IPS-18a (cell line): ENCODE data around the gene CSTF3.

ENCODE experiments used
- H3K27ac ChIP-seq: one replicate; pipeline ENCODE4 v1.5.1; 2013; ENCODE audit warnings: low read length
- H3K27me3 ChIP-seq: one replicate; pipeline ENCODE4 v1.6.1; 2013; ENCODE audit warnings: mild to moderate bottlenecking, low read length; ENCODE audit not compliant: control insufficient read depth, insufficient read depth
- H3K36me3 ChIP-seq: one replicate; pipeline ENCODE4 v1.6.1; 2013; ENCODE audit warnings: low read depth, low read length; ENCODE audit not compliant: control insufficient read depth
- H3K4me1 ChIP-seq: one replicate; pipeline ENCODE4 v1.6.1; 2013; ENCODE audit warnings: low read depth, low read length; ENCODE audit not compliant: control insufficient read depth
- H3K4me3 ChIP-seq: one replicate; pipeline ENCODE4 v1.5.1; 2013; ENCODE audit warnings: low read length
- H3K9ac ChIP-seq: one replicate; pipeline ENCODE4 v1.6.1; 2013; ENCODE audit warnings: mild to moderate bottlenecking, low read length, moderate library complexity
- H3K9me3 ChIP-seq: one replicate; pipeline ENCODE4 v1.6.1; 2013; ENCODE audit warnings: low read depth, low read length; ENCODE audit not compliant: control insufficient read depth

CSTF3 gene

GRCh38 chr11:33161120-33162005, at the start of gene CSTF3:
Gene CSTF3, minus strand, starts transcription at chr11:33161480. Its CDS starts 155 bp downstream, at chr11:33161325.
- Histone ChIP-seq H3K4me3 (peak within 1 kb of the TSS; percentile 98), H3K36me3 (peaks cover 2% of the 10 kb centered on the region), H3K27ac (peak within 1 kb of the TSS; percentile 95), H3K9ac (peak within 1 kb of the TSS; percentile 99), H3K27me3 (no peaks in the 10 kb centered on the region), H3K9me3 (no peaks in the 10 kb centered on the region), H3K4me1 (peaks cover 21% of the 10 kb centered on the region)

- Histone ChIP-seq H3K9ac (no peak overlapping the region), H3K36me3 (no peaks in the 10 kb centered on the region), H3K9me3 (no peaks in the 10 kb centered on the region), H3K4me3 (no peak overlapping the region), H3K27me3 (no peaks in the 10 kb centered on the region), H3K27ac (no peak overlapping the region), H3K4me1 (no peaks in the 10 kb centered on the region)
Measured at GRCh38 chr11:33208150-33208549, 46.9 kb upstream of the CSTF3 start.

GRCh38 chr11:33207408-33207985, 46.2 kb upstream of the CSTF3 start:
- Histone ChIP-seq H3K36me3 (no peaks in the 10 kb centered on the region), H3K9me3 (no peaks in the 10 kb centered on the region), H3K27ac (no peak overlapping the region), H3K4me3 (no peak overlapping the region), H3K9ac (no peak overlapping the region), H3K27me3 (no peaks in the 10 kb centered on the region), H3K4me1 (no peaks in the 10 kb centered on the region)

GRCh38 chr11:33197915-33198727, 36.8 kb upstream of the CSTF3 start:
- no peaks in the 10 kb centered on the region for H3K36me3 ChIP-seq
- H3K4me3 ChIP-seq: no peak overlapping the region
- no peaks in the 10 kb centered on the region for H3K4me1 ChIP-seq
- H3K9ac ChIP-seq: no peak overlapping the region
- no peaks in the 10 kb centered on the region for H3K27me3 ChIP-seq
- H3K9me3 ChIP-seq: no peaks in the 10 kb centered on the region
- no peak overlapping the region for H3K27ac ChIP-seq

- Histone ChIP-seq H3K36me3 (no peaks in the 10 kb centered on the region), H3K27me3 (no peaks in the 10 kb centered on the region), H3K27ac (no peak overlapping the region), H3K4me1 (no peaks in the 10 kb centered on the region), H3K4me3 (no peak overlapping the region), H3K9me3 (no peaks in the 10 kb centered on the region), H3K9ac (no peak overlapping the region)
Measured at GRCh38 chr11:33195462-33196173, 34.3 kb upstream of the CSTF3 start.

- no peaks in the 10 kb centered on the region for H3K9me3 ChIP-seq
- H3K4me3 ChIP-seq: no peak overlapping the region
- no peaks in the 10 kb centered on the region for H3K36me3 ChIP-seq
- no peak overlapping the region for H3K9ac ChIP-seq
- H3K4me1 ChIP-seq: no peaks in the 10 kb centered on the region
- H3K27me3 ChIP-seq: no peaks in the 10 kb centered on the region
- H3K27ac ChIP-seq: no peak overlapping the region
Measured at GRCh38 chr11:33194455-33194854, 33.2 kb upstream of the CSTF3 start.

GRCh38 chr11:33191467-33191866, 30.2 kb upstream of the CSTF3 start:
- H3K27me3 ChIP-seq: no peaks in the 10 kb centered on the region
- no peaks in the 10 kb centered on the region for H3K36me3 ChIP-seq
- H3K9ac ChIP-seq: no peak overlapping the region
- H3K4me1 ChIP-seq: peaks cover 14% of the 10 kb centered on the region
- no peak overlapping the region for H3K4me3 ChIP-seq
- H3K27ac ChIP-seq: no peak overlapping the region
- H3K9me3 ChIP-seq: no peaks in the 10 kb centered on the region

GRCh38 chr11:33187998-33188722, 26.9 kb upstream of the CSTF3 start:
- H3K27ac ChIP-seq: no peak overlapping the region
- peak overlapping the region; percentile 23 for H3K4me3 ChIP-seq

GRCh38 chr11:33185756-33186155, 24.5 kb upstream of the CSTF3 start:
- Histone ChIP-seq H3K4me3 (no peak overlapping the region), H3K36me3 (no peaks in the 10 kb centered on the region), H3K9ac (no peak overlapping the region)

More at GRCh38 chr11:33187998-33188722, 26.9 kb upstream of the CSTF3 start:
- Histone ChIP-seq H3K9ac (no peak overlapping the region), H3K4me1 (peaks cover 14% of the 10 kb centered on the region), H3K36me3 (no peaks in the 10 kb centered on the region), H3K27me3 (no peaks in the 10 kb centered on the region), H3K9me3 (no peaks in the 10 kb centered on the region)

GRCh38 chr11:33182246-33182878, 21.1 kb upstream of the CSTF3 start:
- Histone ChIP-seq H3K27me3 (no peaks in the 10 kb centered on the region), H3K36me3 (no peaks in the 10 kb centered on the region), H3K9me3 (no peaks in the 10 kb centered on the region), H3K4me1 (peaks cover 16% of the 10 kb centered on the region), H3K9ac (no peak overlapping the region), H3K27ac (no peak overlapping the region), H3K4me3 (no peak overlapping the region)

More at GRCh38 chr11:33185756-33186155, 24.5 kb upstream of the CSTF3 start:
- H3K4me1 ChIP-seq: peaks cover 14% of the 10 kb centered on the region
- no peaks in the 10 kb centered on the region for H3K9me3 ChIP-seq
- no peak overlapping the region for H3K27ac ChIP-seq
- no peaks in the 10 kb centered on the region for H3K27me3 ChIP-seq
